DND-41 (cell line): ENCODE data around the gene HYCC2.
"Not testable (repeated sequence)": the region's sequence is repeated elsewhere in the genome, so short reads cannot be mapped to it uniquely, and the experiment has no call there.

ENCODE experiments used
- ATAC-seq: fragments of 200-7000 bp; cut with Tn5 transposase; 3 replicates; pipeline ENCODE4 v1.9.1; 2021; ENCODE audit warnings: low read depth; ENCODE audit not compliant: insufficient read depth
- DNase-seq: peaks from one replicate; pipeline ENCODE4 v3.0.0-alpha.2; 2020
- H2AFZ ChIP-seq: 2 replicates; pipeline ENCODE4 v1.6.0; 2012; ENCODE audit warnings: low read depth, low read length
- H3K27ac ChIP-seq: 2 replicates; pipeline ENCODE4 v1.5.1; 2012; ENCODE audit warnings: low read length, inconsistent platforms
- H3K27me3 ChIP-seq: fragments of 200-600 bp; sonication (generic); 2 replicates; pipeline ENCODE4 v1.6.0; 2012; ENCODE audit warnings: low read length, mild to moderate bottlenecking, inconsistent platforms; ENCODE audit not compliant: insufficient read depth, poor library complexity
- H3K36me3 ChIP-seq: 2 replicates; pipeline ENCODE4 v1.5.1; 2012; ENCODE audit warnings: low read length, inconsistent platforms; ENCODE audit not compliant: insufficient read depth
- H3K4me1 ChIP-seq: 2 replicates; pipeline ENCODE4 v1.5.1; 2012; ENCODE audit warnings: mild to moderate bottlenecking, low read length; ENCODE audit not compliant: insufficient read depth
- H3K4me2 ChIP-seq: 2 replicates; pipeline ENCODE4 v1.6.0; 2012; ENCODE audit warnings: mild to moderate bottlenecking, moderate library complexity, low read length, inconsistent platforms; ENCODE audit not compliant: insufficient read depth
- H3K4me3 ChIP-seq, 2 experiments: fragments of 200-600 bp in 1 of 2; shearing (Covaris generic) in 1 of 2; 2 replicates each; pipeline ENCODE4 v1.5.1; 2012 to 2016; ENCODE audit warnings: inconsistent platforms in 2 of 2, low read length in 2 of 2, mild to moderate bottlenecking in 2 of 2, low read depth in 1 of 2, moderate library complexity in 1 of 2
- H3K79me2 ChIP-seq: 2 replicates; pipeline ENCODE4 v1.6.0; 2012; ENCODE audit warnings: low read length, inconsistent platforms; ENCODE audit not compliant: insufficient read depth
- H3K9ac ChIP-seq: 2 replicates; pipeline ENCODE4 v1.6.0; 2012; ENCODE audit warnings: low read depth, mild to moderate bottlenecking, inconsistent platforms, low read length, moderate library complexity
- H3K9me3 ChIP-seq: 2 replicates; pipeline ENCODE4 v1.5.1; 2012; ENCODE audit warnings: low read length, moderate library complexity, mild to moderate bottlenecking, inconsistent platforms; ENCODE audit not compliant: insufficient read depth, severe bottlenecking
- H4K20me1 ChIP-seq: 2 replicates; pipeline ENCODE4 v1.6.0; 2012; ENCODE audit warnings: low read length; ENCODE audit not compliant: insufficient read depth
- EZH2 ChIP-seq: IDR thresholded peaks from 3 replicates; pipeline ENCODE4 v1.6.1; 2012; ENCODE audit warnings: borderline replicate concordance, low read depth, mild to moderate bottlenecking, moderate library complexity, low read length, inconsistent platforms; ENCODE audit not compliant: severe bottlenecking
- TF ChIP-seq, protein P1 (sequence below): IDR thresholded peaks from 2 replicates; pipeline ENCODE4 v1.5.1; 2012; ENCODE audit warnings: borderline replicate concordance, low read length, moderate library complexity, mild to moderate bottlenecking; ENCODE audit not compliant: poor library complexity, severe bottlenecking; ENCODE audit errors: extremely low read depth

The HYCC2 gene

DNA sequence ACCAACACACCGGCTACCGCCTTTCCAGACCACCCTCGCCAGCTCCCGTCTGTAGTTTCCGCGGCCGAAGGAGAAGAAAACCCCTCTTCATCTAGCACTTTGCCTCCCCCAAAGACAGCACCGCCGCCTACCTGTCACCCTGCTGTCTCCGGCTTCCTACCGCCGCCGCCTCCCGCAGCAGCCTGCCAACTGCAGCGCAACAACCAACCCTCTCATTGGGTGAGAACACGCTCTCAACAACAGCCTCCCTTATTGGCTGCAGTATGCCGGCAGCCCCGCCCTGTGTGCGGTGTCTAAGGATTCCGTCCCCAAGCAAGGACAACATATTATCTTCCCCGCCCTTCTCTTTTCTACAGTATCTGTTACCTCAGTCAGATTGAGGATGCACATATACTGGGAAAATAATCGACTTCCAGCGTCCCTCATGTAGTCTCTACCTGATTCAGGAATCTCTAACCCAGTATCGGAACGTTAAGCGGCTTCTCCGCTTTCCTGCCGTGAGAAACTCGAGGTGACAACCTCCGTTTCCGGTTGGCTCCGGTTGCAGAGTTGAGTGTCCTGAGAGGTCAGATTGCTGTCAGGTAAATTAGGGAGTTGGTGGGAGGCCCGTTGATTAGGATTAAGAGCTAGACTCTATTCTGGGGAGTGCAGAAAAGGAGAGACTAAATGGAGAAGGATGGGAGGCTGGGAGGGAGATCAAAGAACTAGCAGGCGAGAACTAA is at the start of gene HYCC2, which contains the start of gene NDUFB3:
Gene HYCC2, minus strand, starts transcription at position 193 of the 722 bp plus-strand sequence. CDS start 47,662 bp downstream, outside the sequence.
Gene NDUFB3, plus strand, starts transcription at position 523 of the 722 bp plus-strand sequence. CDS start 6,882 bp downstream, outside the sequence.
- no peaks in the 10 kb centered on the region for H3K9me3 ChIP-seq
- H3K4me3 ChIP-seq = peak within 1 kb of the TSS; percentile 83 to 85
- H3K4me1 ChIP-seq = peaks cover 56% of the 10 kb centered on the region
- peak; percentile 96 for ATAC-seq
- no peaks in the 10 kb centered on the region; the same call in 1 of the 2 replicates for H3K36me3 ChIP-seq
- peak within 1 kb of the TSS; percentile 92 for H3K27ac ChIP-seq
- H2AFZ ChIP-seq = peak within 1 kb of the TSS; percentile 81
- peaks cover 92% of the 10 kb centered on the region for H3K79me2 ChIP-seq
- H4K20me1 ChIP-seq = no peaks in the 10 kb centered on the region
- peak within 1 kb of the TSS; percentile 63 for H3K9ac ChIP-seq
- DNase-seq = peak; percentile 93
- H3K4me2 ChIP-seq = peak within 1 kb of the TSS; percentile 89
- no peaks in the 10 kb centered on the region for H3K27me3 ChIP-seq
- TF ChIP-seq, protein P1, sequence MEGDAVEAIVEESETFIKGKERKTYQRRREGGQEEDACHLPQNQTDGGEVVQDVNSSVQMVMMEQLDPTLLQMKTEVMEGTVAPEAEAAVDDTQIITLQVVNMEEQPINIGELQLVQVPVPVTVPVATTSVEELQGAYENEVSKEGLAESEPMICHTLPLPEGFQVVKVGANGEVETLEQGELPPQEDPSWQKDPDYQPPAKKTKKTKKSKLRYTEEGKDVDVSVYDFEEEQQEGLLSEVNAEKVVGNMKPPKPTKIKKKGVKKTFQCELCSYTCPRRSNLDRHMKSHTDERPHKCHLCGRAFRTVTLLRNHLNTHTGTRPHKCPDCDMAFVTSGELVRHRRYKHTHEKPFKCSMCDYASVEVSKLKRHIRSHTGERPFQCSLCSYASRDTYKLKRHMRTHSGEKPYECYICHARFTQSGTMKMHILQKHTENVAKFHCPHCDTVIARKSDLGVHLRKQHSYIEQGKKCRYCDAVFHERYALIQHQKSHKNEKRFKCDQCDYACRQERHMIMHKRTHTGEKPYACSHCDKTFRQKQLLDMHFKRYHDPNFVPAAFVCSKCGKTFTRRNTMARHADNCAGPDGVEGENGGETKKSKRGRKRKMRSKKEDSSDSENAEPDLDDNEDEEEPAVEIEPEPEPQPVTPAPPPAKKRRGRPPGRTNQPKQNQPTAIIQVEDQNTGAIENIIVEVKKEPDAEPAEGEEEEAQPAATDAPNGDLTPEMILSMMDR = peak; percentile 63
- no peak for TF ChIP-seq EZH2

- TF ChIP-seq, protein P1 = no peak
- no peak for TF ChIP-seq EZH2
- Histone ChIP-seq H3K4me3 (peak overlapping the region; percentile 23 to 76; a peak in 3 of 4 replicates), H2AFZ (peak overlapping the region; percentile 67), H3K36me3 (0 out of 2 replicates have a peak, but pooled peaks cover 7% of the 10 kb centered on the region), H3K27me3 (no peaks in the 10 kb centered on the region), H3K9ac (peak overlapping the region; percentile 98), H3K27ac (peak overlapping the region; percentile 98), H4K20me1 (no peaks in the 10 kb centered on the region), H3K4me2 (peak overlapping the region; percentile 73), H3K4me1 (peaks cover 82% of the 10 kb centered on the region), H3K9me3 (no peaks in the 10 kb centered on the region), H3K79me2 (peaks cover 69% of the 10 kb centered on the region)
- DNase-seq = peak; percentile 48
- ATAC-seq = peak; percentile 15
Measured at GRCh38 chr2:201118961-201119854, 47.7 kb upstream of the HYCC2 start.

DNA sequence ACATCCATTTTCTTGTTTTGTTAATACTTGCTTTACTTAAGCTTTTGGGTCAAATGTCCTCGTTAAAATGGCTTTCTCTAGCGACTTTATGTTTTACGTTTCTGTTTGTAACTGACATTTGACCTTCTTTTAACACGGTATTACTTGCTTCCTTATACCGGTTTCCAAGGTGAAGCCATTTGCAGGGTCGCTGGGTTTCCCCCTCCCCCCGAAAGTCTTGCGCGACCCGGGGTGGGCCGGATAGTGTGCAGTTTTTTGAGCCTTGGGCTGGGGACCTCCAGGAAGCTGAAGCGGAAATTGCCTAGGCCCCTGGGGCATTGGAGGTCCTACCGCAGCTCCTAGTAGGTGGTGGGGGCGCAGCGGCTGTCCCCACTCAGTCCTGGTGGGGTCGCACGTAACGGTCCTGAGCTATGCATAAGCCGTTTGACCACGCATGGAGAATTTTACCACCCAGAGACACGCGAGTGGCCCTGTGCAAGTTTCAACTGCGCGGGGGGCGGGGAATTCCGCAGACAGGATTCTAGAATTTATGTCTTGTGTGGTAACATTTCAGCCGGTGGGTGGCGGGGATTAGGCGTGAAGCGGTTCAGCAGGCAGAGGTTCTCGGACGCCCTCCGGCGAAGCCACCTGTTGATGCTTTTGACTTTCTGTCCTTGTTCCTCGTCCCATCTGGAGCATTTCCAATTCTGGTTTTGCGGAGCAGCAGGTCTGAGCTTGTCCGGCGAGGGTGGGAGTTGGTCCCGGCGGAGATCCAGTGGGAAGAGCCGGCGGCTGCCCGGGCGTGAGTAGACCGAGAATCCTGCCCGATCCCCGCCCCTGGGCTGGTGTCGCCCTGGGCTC is 46.9 kb upstream of the HYCC2 start:
- H3K36me3 ChIP-seq = 0 out of 2 replicates have a peak, but pooled peaks cover 7% of the 10 kb centered on the region
- H3K79me2 ChIP-seq = peaks cover 61% of the 10 kb centered on the region
- DNase-seq = peak; percentile 90
- peak overlapping the region; percentile 67 for H2AFZ ChIP-seq
- H3K9ac ChIP-seq = peak overlapping the region; percentile 98
- peak overlapping the region; percentile 23 to 76; a peak in 3 of 4 replicates for H3K4me3 ChIP-seq
- no peaks in the 10 kb centered on the region for H4K20me1 ChIP-seq
- peak overlapping the region; percentile 73 for H3K4me2 ChIP-seq
- peak; percentile 71 for ATAC-seq
- peaks cover 74% of the 10 kb centered on the region for H3K4me1 ChIP-seq
- no peaks in the 10 kb centered on the region for H3K27me3 ChIP-seq
- no peak for TF ChIP-seq EZH2
- TF ChIP-seq, protein P1 = peak; percentile 68
- H3K9me3 ChIP-seq = no peaks in the 10 kb centered on the region
- peak overlapping the region; percentile 98 for H3K27ac ChIP-seq

GRCh38 chr2:201117735-201118094 is 46.2 kb upstream of the HYCC2 start:
- Histone ChIP-seq H3K4me3 (peak overlapping the region; percentile 23 to 76; a peak in 3 of 4 replicates), H3K4me1 (peaks cover 70% of the 10 kb centered on the region), H2AFZ (peak overlapping the region; percentile 100), H3K4me2 (peak overlapping the region; percentile 73), H3K27ac (peak overlapping the region; percentile 98), H3K9ac (peak overlapping the region; percentile 98), H3K79me2 (peaks cover 55% of the 10 kb centered on the region)
- not testable (repeated sequence) for ATAC-seq, H4K20me1 ChIP-seq, H3K36me3 ChIP-seq, H3K9me3 ChIP-seq, H3K27me3 ChIP-seq
- DNase-seq = peak; percentile 67
